ENCODE measurements around the gene ZNF526. TPM values are rescaled to one million over a fixed set of nuclear protein-coding genes. Genes with fewer than 3 reads are reported as not detected.

ZNF526 gene
- total and polyA plus RNA-seq, 3 donors from 2014 or later, result 10.1 to 12.2 (median 10.1) TPM

- TF ChIP-seq POLR2A (IDR thresholded peaks at IDR 0.05), result no peak
- peak in 1 of 3 experiments; percentile 32 for TF ChIP-seq CTCF (IDR thresholded peaks at IDR 0.05)
- Histone ChIP-seq H3K36me3 (ENCODE audit: low read depth, missing control alignments) (no peaks in the 10 kb centered on the region), H3K27ac (no peak overlapping the region), H3K4me3 (peak overlapping the region; percentile 39 to 41), H3K4me1 (peaks cover 10% of the 10 kb centered on the region), H3K27me3 (no peaks in the 10 kb centered on the region), H3K9me3 (no peaks in the 10 kb centered on the region)
- intact Hi-C loops (cut with DNase I; ENCODE audit: low total_unique reads), result no loop called here
- 1 to 2% methylated on average over 13 to 66 of the region's 66 CpGs for WGBS, 2 donors
- DNase-seq, result peak; percentile 71
These were observed 43.0 kb upstream of the ZNF526 start for GRCh38 chr19:42176990-42177685.

- peaks cover 10% of the 10 kb centered on the region for H3K4me1 ChIP-seq
- DNase-seq, result no peak
- no peak for TF ChIP-seq POLR2A (IDR thresholded peaks at IDR 0.05)
- no peak for TF ChIP-seq CTCF (IDR thresholded peaks at IDR 0.05)
- H3K27me3 ChIP-seq, result no peaks in the 10 kb centered on the region
- 28 to 35% methylated on average over 3 of the region's 3 CpGs for WGBS, 2 donors
- no peak overlapping the region for H3K4me3 ChIP-seq
- no peaks in the 10 kb centered on the region for H3K9me3 ChIP-seq
- no peaks in the 10 kb centered on the region for H3K36me3 ChIP-seq (ENCODE audit: low read depth, missing control alignments)
- intact Hi-C loops (cut with DNase I; ENCODE audit: low total_unique reads), result no loop called here
- H3K27ac ChIP-seq, result no peak overlapping the region
These were observed 42.5 kb upstream of the ZNF526 start for GRCh38 chr19:42177686-42178019.

- H3K9me3 ChIP-seq, result no peaks in the 10 kb centered on the region
- DNase-seq, result no peak
- intact Hi-C loops (cut with DNase I; ENCODE audit: low total_unique reads), result no loop called here
- H3K4me1 ChIP-seq, result peaks cover 10% of the 10 kb centered on the region
- no peaks in the 10 kb centered on the region for H3K36me3 ChIP-seq (ENCODE audit: low read depth, missing control alignments)
- TF ChIP-seq POLR2A (IDR thresholded peaks at IDR 0.05), result no peak
- 31 to 39% methylated on average over 13 of the region's 13 CpGs for WGBS, 2 donors
- H3K27ac ChIP-seq, result no peak overlapping the region
- no peaks in the 10 kb centered on the region for H3K27me3 ChIP-seq
- H3K4me3 ChIP-seq, result no peak overlapping the region
These were observed 41.1 kb upstream of the ZNF526 start for GRCh38 chr19:42178791-42179674.

GRCh38 chr19:42184401-42184861 is 35.7 kb upstream of the ZNF526 start:
- intact Hi-C loops (cut with DNase I; ENCODE audit: low total_unique reads), result no loop called here
- no peaks in the 10 kb centered on the region for H3K36me3 ChIP-seq (ENCODE audit: low read depth, missing control alignments)
- peak; percentile 67 to 89 (median 68) for TF ChIP-seq CTCF (IDR thresholded peaks at IDR 0.05)
- TF ChIP-seq POLR2A (IDR thresholded peaks at IDR 0.05), result no peak

GRCh38 chr19:42185277-42185676 is 34.8 kb upstream of the ZNF526 start:
- no peaks in the 10 kb centered on the region for H3K27me3 ChIP-seq
- DNase-seq, result no peak
- no peaks in the 10 kb centered on the region for H3K36me3 ChIP-seq (ENCODE audit: low read depth, missing control alignments)
- intact Hi-C loops (cut with DNase I; ENCODE audit: low total_unique reads), result no loop called here
- no peak overlapping the region for H3K27ac ChIP-seq
- H3K9me3 ChIP-seq, result no peaks in the 10 kb centered on the region
- no peak for TF ChIP-seq CTCF (IDR thresholded peaks at IDR 0.05)
- no peak for TF ChIP-seq POLR2A (IDR thresholded peaks at IDR 0.05)
- H3K4me1 ChIP-seq, result no peaks in the 10 kb centered on the region
- no peak overlapping the region for H3K4me3 ChIP-seq

More at GRCh38 chr19:42184401-42184861, 35.7 kb upstream of the ZNF526 start:
- Histone ChIP-seq H3K4me1 (no peaks in the 10 kb centered on the region), H3K9me3 (no peaks in the 10 kb centered on the region), H3K27me3 (no peaks in the 10 kb centered on the region), H3K4me3 (no peak overlapping the region), H3K27ac (no peak overlapping the region)
- DNase-seq, result peak; percentile 83
- WGBS, 2 donors, result 14 to 25% methylated on average over 1 of the region's 1 CpG
